ENCODE measurements around the gene RNF20. TPM values are rescaled to one million over a fixed set of nuclear protein-coding genes. Genes with fewer than 3 reads are reported as not detected.

The RNF20 gene
- total and polyA plus RNA-seq, 8 donors: 6.2 to 30.6 (median 24.0) TPM

DNA sequence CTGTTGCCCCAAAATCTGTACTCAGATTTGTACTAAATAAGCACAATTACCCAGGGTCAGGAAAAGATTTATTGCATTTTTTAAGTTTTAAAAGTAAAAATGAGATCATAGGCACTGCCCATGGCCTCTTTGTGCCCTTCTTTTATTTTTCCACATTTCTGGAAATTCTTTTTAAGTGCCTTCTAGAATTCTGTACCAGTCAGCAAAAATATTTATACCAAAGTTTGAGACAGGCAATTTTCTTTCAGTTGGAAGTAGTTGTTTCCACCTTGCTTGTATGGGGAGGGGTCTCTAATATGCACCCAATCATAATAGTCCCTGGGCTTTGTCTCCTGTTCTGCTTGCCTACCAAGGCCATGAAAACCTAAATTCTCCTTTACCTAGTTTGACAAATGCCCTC, 5.6 kb upstream of the RNF20 start:
- no peak overlapping the region for H3K4me3 ChIP-seq
- intact Hi-C loops (cut with DNase I): loop anchor here (5.0 to 10.0 kb wide), 2 partner anchors 53 to 66 kb away; no protein-coding TSS in a partner anchor
- no peak overlapping the region for H3K27ac ChIP-seq
- no peaks in the 10 kb centered on the region for H3K36me3 ChIP-seq
- ATAC-seq: no peak
- peaks cover 0 to 3% (median 3%) of the 10 kb centered on the region in 3 donors for H3K4me1 ChIP-seq
- no peaks in the 10 kb centered on the region for H3K27me3 ChIP-seq
- TF ChIP-seq, protein P1, sequence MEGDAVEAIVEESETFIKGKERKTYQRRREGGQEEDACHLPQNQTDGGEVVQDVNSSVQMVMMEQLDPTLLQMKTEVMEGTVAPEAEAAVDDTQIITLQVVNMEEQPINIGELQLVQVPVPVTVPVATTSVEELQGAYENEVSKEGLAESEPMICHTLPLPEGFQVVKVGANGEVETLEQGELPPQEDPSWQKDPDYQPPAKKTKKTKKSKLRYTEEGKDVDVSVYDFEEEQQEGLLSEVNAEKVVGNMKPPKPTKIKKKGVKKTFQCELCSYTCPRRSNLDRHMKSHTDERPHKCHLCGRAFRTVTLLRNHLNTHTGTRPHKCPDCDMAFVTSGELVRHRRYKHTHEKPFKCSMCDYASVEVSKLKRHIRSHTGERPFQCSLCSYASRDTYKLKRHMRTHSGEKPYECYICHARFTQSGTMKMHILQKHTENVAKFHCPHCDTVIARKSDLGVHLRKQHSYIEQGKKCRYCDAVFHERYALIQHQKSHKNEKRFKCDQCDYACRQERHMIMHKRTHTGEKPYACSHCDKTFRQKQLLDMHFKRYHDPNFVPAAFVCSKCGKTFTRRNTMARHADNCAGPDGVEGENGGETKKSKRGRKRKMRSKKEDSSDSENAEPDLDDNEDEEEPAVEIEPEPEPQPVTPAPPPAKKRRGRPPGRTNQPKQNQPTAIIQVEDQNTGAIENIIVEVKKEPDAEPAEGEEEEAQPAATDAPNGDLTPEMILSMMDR (IDR thresholded peaks at IDR 0.05): no peak
- no peak for FAIRE-seq
- no peaks in the 10 kb centered on the region for H3K9me3 ChIP-seq
- DNase-seq: no peak

- Histone ChIP-seq H3K4me3 (no peak overlapping the region), H3K36me3 (no peaks in the 10 kb centered on the region), H3K27me3 (no peaks in the 10 kb centered on the region), H3K4me1 (peaks cover 0 to 11% (median 10%) of the 10 kb centered on the region in 3 donors), H3K9me3 (no peaks in the 10 kb centered on the region), H3K27ac (no peak overlapping the region)
- TF ChIP-seq, protein P1 (IDR thresholded peaks at IDR 0.05): peak; percentile 38 to 79 (median 75)
- FAIRE-seq (peak; percentile 83), ATAC-seq (peak in 3 of 4 donors; percentile 54 to 59 (median 56)), DNase-seq (peak in 4 of 6 donors; percentile 39 to 75 (median 42))
- 16 to 17% methylated on average over 6 of the region's 6 CpGs for WGBS, 2 donors
- intact Hi-C loops (cut with DNase I): no loop called here
Observed at GRCh38 chr9:101530076-101530711, 3.5 kb upstream of the RNF20 start.

GRCh38 chr9:101536351-101536750, 2.7 kb downstream of the RNF20 start:
- ATAC-seq (no peak), DNase-seq (no peak), FAIRE-seq (no peak)
- H3K36me3 ChIP-seq: peaks cover 0 to 10% (median 0%) of the 10 kb centered on the region in 3 donors
- H3K9me3 ChIP-seq: no peaks in the 10 kb centered on the region
- TF ChIP-seq, protein P1 (IDR thresholded peaks at IDR 0.05): no peak
- no peaks in the 10 kb centered on the region for H3K27me3 ChIP-seq
- H3K4me1 ChIP-seq: peaks cover 0 to 16% (median 11%) of the 10 kb centered on the region in 3 donors
- no peak overlapping the region for H3K4me3 ChIP-seq
- intact Hi-C loops (cut with DNase I): no loop called here
- H3K27ac ChIP-seq: no peak overlapping the region

- Histone ChIP-seq H3K36me3 (peaks cover 0 to 10% (median 0%) of the 10 kb centered on the region in 3 donors), H3K4me1 (peaks cover 0 to 16% (median 11%) of the 10 kb centered on the region in 3 donors), H3K27me3 (no peaks in the 10 kb centered on the region), H3K4me3 (no peak overlapping the region), H3K9me3 (no peaks in the 10 kb centered on the region), H3K27ac (no peak overlapping the region)
- ATAC-seq (no peak), FAIRE-seq (no peak), DNase-seq (no peak)
- TF ChIP-seq, protein P1 (IDR thresholded peaks at IDR 0.05): no peak
- intact Hi-C loops (cut with DNase I): no loop called here
- 95 to 97% methylated on average over 2 of the region's 2 CpGs for WGBS, 2 donors
Observed at GRCh38 chr9:101536938-101537337, 3.3 kb downstream of the RNF20 start.

DNA sequence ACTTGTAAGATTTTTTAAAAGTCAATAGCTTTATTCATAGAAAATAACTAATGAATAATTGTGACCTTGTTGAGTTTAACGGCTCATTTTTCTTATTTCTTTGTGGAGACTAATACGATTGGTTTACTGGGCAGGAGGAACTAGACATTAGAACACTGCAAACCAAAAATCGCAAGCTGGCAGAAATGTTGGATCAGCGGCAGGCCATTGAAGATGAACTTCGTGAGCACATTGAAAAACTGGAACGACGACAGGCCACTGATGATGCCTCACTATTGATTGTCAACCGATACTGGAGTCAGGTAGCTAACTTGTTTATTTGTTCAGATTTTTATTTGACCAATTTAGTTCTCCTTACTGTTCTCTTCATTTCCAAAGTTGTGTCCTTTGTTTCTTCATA, 6.4 kb downstream of the RNF20 start:
- WGBS, 2 donors: 80 to 81% methylated on average over 8 of the region's 8 CpGs
- H3K36me3 ChIP-seq: peaks cover 0 to 11% (median 2%) of the 10 kb centered on the region in 3 donors
- no peak for ATAC-seq

More for the DNA sequence above, 6.4 kb downstream of the RNF20 start:
- FAIRE-seq: no peak
- Histone ChIP-seq H3K4me3 (no peak overlapping the region), H3K4me1 (peaks cover 0 to 5% (median 0%) of the 10 kb centered on the region in 3 donors), H3K27me3 (no peaks in the 10 kb centered on the region), H3K9me3 (no peaks in the 10 kb centered on the region), H3K27ac (no peak overlapping the region)
- TF ChIP-seq, protein P1 (IDR thresholded peaks at IDR 0.05): no peak
- intact Hi-C loops (cut with DNase I): no loop called here
- no peak for DNase-seq
